Measurements from ENCODE around the gene NME8. TPM values are rescaled to one million over a fixed set of nuclear protein-coding genes. Genes with fewer than 3 reads are reported as not detected.

NME8 gene
- total RNA-seq, 1 donor from 2014 or later = not detected

DNA sequence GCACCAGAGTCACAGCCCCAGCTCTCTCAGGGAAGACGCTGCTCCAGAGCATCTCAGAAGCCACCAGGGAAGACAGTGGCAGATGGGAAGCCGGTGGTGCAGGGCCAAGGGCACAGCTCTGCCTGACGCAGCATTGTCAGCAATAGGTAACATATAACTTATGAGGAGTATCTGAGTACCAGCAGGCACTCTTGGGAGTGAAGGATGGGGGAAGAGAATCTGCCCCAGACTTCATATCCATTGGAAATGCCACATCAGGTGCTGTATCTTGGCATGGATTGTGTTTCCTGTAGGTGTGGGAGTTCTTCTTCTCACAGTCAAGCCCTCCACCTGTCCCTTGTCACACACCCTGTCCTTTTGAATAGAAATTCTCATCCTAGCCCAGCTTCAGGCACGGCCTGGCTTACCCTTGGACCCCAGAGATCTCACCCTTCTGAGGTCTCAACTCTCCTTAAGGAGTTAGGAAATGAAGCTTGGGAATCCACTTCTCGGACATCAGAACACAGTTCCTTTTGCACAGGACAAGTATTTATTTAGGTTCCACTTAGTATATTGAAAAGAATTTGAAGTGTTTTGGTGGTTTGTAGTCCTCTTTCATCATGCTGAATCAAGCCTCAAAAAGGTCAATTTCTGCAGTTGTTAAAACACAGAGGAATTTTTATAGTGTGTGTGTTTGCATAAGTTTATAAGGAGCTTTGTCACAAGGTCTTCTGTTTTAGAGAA is 82.0 kb downstream of the NME8 start:
- FAIRE-seq (no peak), DNase-seq (ENCODE audit: low spot score in 2 of 2) (no peak)

DNA sequence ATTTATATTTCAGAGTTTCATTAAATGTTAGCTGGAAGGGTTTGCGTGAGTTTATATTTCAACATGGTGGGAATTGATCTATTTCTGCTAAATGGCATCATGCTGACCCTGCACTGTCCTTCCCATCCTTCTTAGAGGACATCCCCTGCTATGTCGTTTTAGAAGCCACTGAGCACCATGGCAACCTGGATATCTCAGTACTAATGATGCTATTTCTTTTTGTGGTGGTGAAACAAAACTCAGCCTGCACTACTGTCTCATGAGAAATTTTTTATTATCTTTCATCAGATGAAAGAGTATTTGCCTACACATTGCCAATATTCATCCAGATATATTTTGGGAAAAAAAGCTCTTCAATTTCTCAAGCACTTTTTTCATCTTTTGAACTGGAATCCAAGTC is 84.1 kb downstream of the NME8 start:
- DNase-seq (ENCODE audit: low spot score in 2 of 2) (no peak), FAIRE-seq (no peak)

DNA sequence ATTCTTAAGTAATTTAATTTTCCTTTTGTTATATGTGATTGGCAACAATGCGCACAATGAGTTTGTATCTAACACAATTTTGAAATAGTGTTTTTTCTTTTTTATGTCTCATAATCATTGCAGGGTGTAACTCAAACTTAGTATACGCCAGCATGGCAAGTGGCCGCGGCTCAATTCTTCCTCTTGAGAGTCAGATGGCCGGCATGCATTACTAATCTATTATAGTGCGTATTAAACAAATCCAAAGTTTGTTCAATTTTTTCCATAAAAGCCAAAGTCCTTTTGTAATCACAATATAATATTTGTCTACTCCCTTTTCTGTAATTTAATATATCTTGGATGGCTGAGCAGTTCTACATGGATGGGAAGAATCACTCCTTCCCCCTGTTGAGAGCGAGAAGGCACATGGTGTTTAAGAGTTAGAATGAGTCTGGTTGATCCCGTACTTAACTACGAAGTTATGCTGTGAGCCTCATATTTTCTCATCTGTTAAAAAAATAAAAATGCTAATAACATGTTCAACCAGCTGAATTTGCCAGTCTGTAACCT is 84.7 kb downstream of the NME8 start:
- DNase-seq (ENCODE audit: low spot score in 2 of 2) = no peak
- FAIRE-seq = no peak

DNA sequence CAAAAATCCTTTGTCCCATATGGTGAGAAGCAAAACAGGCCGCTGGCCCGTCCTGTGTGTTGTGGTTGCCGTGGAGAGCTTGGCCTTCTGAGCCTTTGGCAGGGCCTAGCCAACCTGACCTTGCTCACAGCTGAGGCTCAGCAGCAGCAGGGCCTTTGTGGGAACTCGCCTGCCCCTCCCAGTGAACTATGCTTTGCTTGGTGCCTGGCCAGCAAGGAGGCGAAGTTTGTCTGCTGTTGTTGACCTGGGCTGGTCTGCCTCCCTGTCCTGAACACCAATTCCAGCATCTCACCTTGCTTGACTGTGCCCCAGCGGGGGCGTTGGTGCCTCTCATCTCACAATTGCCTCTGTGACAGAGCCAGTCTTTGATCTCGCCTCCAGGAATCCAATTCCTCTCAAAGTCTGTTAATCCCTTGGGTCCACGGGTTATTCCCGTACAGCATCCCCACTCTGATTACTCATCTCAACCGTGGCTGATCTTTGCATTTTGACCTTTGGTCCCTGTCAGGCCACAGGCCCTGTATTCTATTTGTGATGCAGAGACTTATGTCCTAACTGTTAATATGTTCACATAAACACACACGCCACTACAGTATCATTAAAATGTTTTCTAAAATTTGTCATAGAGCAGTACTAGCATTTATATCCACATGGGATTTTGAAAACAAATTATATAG is 94.7 kb downstream of the NME8 start:
- no peak for FAIRE-seq
- peak in 1 of 2 donors; percentile 7 for DNase-seq (ENCODE audit: low spot score in 2 of 2)

DNA sequence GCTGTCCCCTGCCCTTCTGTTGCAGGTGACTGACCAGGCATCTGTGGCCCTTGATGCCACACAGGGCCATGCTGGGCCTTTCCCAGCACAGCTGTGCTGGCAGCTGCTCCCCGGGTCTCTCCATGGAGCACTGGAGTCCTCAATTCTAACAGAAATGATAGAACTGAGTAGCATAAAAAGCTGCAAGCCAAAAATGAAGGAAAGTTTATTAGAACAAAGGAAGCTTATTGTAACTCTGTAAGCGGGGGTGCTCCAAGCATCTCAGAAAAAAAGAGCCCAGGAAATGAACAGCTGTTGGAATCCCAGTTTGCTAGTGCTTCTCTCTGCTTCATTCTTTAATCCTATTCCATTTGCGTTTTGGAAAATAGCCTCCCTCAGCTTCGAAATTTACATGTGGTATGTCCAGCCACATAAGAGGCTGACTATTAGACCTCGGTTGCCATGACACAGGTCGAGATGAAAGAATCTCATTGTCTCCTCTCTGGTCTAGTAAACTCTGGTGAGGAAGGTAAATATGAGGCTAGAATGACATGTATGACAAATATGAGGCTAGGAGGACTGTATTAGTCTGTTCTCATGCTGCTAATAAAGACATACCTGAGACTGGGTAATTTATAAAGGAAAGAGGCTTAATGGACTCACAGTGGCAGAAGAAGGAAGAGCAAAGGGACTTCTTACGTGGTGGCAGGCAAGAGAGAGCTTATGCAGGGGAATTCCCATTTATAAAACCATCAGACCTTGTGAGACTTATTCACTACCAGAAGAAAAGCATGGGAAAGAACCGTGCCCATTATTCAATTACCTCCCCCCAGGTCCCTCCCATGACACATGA is 95.7 kb downstream of the NME8 start:
- DNase-seq (ENCODE audit: low spot score in 2 of 2) (no peak), FAIRE-seq (no peak)

DNA sequence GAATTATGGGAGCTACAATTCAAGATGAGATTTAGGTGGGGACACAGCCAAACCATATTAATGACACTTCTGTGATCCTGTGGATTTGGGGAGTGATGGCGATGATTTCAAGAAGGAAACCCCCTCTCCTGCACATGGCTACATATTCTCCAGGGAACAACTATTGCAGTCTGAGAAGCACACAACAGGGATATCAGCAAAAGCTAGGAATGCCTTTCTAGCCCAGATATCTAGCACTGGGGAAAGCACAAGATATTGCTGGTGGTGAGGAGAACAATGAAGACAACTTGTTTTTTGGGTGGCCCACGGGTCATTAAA is 96.3 kb downstream of the NME8 start:
- DNase-seq (ENCODE audit: low spot score in 2 of 2) (no peak), FAIRE-seq (no peak)

DNA sequence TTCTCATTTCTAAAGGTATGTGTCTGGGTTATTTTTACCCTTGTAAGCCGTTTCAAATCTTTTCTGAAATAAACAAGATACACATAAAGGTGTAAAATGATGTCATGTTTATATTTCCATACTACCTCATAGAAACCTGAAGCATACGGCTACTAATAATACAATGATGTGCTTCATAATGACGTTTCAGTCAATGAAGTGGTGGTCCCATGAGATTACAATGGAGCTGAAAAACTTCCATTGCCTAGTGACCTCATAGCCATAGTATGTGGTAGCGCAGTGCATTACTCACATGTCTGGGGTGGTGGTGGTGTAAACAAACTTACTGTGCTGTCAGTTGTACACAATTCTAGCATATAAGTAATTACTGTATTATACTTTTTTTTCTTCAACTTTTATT is 96.9 kb downstream of the NME8 start:
- DNase-seq (ENCODE audit: low spot score in 2 of 2) (no peak), FAIRE-seq (no peak)

DNA sequence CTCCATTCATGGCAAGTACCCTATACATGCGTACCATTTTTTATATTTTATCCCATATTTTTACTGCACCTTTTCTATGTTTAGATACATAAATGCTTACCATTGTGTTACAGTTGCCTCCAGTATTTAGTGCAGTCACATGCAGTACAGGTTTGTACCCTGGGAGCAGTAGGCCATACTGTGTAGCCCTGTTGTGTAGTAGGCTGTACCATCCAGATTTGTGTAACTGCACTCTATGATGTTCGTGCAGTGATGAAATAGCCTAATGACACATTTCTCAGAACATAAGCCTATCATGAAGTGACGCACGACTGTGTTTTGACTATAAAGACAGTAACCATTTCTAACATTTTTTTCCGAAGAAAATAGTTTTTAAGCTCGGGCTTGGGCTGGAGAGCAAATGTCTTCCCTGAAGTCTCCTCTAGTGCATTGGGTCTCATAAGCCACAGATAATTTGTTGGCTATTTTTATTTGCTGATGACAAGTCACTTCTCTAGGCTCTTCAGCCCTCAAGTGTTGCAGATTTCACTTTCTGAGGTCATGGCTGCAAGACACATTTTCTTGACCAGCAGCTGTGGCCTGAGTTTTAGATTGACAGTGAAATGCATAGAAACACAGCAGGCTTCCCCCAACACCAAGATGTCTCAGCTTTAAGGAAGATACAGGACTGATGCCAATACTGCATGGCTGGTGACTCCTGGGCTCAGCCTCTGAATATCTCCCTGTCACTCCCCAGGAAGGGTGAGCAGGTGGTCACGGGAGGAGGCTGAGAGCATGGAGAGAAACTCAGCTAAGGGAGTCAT is 98.9 kb downstream of the NME8 start:
- FAIRE-seq = no peak
- DNase-seq (ENCODE audit: low spot score in 2 of 2) = no peak

DNA sequence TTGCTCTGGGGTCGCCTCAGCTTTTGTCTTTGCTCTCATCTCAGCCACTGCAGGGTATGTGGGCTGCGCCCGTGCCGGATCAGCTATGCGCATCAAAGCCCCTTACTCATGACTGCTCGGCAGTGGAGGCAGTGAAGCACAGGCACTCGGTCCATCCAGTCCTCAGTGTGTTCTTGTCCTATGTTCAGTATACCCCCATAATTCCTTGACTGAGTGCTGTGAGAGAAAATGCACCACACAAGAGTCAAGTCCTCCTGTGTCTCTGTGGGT is 99.5 kb downstream of the NME8 start:
- FAIRE-seq = no peak
- no peak for DNase-seq (ENCODE audit: low spot score in 2 of 2)

Other genes starting within 250 kb of the NME8 start
- not detected for gene GPR141, start 164.8 kb upstream of the NME8 start, total RNA-seq
- 1.2 TPM for gene SFRP4, start 68.2 kb downstream of the NME8 start, total RNA-seq
- gene EPDR1, start 72.0 kb downstream of the NME8 start, total RNA-seq = 20.0 TPM